ENCODE measurements around the gene KRTAP4-16.
"Not testable (repeated sequence)": the region's sequence is repeated elsewhere in the genome, so short reads cannot be mapped to it uniquely, and the experiment has no call there.

The KRTAP4-16 gene

DNA sequence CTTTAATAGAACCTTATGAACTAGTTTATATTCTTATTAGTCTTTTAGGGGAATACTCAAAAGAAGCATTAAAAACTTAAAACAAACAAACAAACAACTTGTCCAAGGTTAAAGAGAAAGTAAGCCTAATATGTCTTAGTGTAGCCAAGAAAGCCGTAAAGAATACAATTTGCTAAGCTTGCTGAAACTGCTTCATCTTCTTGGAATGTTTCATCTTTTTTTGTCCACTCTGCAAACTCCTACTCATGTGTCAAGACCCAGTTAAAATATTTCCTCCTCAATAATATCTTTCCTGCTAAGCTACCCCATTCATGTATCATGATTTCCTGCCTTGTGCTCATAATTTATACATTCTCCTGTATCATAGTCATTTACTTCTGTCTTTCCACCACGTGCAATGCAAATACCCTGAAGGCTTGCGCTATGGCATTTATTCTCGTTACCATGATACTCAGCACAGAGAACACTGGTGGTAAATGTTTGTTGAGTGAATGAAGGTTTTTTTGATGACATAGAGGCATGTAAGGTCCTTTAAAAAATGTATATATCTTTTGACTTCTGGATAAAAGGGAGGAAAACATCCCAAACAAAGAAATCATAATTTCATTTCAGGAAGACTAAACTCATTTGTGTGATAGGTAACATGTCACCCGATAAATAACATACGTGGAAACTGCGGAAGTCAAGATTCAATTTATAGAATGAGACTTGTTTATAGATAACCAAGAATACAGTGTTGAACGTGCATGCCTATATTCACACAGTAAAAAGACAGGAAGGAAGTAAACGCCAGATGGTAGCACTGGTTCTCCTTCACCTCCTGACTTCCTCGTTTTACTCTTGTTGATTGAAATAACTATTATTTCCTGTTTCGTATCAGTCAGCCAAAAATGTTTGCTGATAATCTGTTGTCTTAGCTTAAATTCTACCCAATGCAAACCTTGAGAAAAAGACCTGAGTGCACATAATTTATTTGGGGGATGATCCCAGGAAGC, 18.0 kb upstream of the KRTAP4-16 start:
- in situ Hi-C loops (cut with HindIII; ENCODE audit: low sequenced_read_pairs) = not testable (repeated sequence)

DNA sequence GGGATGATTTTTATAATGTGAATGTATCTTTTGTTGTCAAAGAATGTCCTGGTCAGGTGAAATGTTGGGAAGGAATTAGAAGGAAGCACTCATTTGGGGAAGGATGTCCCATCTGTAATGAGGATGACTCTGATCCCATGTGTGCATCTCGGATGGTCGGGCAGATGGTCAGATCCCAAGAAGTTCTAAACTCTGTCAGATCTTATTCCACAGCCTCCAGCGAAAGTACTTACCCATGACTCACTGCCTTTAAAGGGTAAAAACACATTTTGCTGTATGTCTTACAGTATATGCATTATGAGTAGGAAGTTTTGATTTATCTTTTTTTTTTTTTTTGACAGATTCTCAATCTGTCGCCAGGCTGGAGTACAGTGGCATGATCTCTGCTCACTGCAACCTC, 16.7 kb upstream of the KRTAP4-16 start:
- in situ Hi-C loops (cut with HindIII; ENCODE audit: low sequenced_read_pairs) = no loop called here

DNA sequence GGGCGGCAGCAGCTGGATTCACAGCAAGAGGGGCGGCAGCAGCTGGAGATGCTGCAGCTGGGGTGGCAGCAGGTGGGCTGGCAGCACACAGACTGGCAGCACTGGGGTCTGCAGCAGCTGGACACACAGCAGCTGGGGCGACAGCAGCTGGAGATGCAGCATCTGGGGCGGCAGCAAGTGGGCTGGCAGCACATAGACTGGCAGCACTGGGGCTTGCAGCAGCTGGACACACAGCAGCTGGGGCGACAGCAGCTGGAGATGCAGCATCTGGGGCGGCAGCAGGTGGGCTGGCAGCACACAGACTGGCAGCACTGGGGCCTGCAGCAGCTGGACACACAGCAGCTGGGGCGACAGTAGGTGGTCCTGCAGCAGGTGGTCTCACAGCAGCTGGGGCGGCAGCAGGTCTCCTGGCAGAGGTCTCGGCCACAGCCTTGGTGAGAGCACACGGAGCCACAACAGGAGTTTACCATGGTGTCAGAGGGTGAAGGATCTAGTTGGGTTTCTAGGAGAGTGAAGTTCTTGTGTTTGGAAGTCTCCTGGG, 15.9 kb upstream of the KRTAP4-16 start, which contains the start of gene KRTAP4-11:
Gene KRTAP4-11 (minus strand): TSS at position 528 of the 541 bp plus-strand sequence. CDS start 58 bp downstream, at position 470.
- in situ Hi-C loops (cut with HindIII; ENCODE audit: low sequenced_read_pairs) = not testable (repeated sequence)

DNA sequence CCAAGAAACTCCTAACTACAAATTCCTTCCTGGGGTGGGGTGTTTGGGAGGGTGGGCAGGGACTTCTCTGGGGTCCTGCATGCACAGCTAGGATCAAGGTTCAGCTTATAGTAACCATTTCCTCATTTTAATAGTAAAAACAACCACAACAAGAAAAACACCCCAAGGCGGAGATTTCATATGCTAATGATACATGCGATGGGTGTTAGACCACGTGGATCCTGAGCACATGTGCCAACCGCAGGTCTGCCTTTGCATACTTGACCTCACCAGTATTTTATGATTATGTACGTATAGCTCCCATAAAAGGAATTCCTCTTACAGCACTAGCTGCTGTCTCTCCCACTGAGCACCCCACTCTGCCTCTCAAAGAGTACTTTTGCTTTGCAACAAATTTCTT, 14.3 kb upstream of the KRTAP4-16 start:
- in situ Hi-C loops (cut with HindIII; ENCODE audit: low sequenced_read_pairs) = no loop called here

DNA sequence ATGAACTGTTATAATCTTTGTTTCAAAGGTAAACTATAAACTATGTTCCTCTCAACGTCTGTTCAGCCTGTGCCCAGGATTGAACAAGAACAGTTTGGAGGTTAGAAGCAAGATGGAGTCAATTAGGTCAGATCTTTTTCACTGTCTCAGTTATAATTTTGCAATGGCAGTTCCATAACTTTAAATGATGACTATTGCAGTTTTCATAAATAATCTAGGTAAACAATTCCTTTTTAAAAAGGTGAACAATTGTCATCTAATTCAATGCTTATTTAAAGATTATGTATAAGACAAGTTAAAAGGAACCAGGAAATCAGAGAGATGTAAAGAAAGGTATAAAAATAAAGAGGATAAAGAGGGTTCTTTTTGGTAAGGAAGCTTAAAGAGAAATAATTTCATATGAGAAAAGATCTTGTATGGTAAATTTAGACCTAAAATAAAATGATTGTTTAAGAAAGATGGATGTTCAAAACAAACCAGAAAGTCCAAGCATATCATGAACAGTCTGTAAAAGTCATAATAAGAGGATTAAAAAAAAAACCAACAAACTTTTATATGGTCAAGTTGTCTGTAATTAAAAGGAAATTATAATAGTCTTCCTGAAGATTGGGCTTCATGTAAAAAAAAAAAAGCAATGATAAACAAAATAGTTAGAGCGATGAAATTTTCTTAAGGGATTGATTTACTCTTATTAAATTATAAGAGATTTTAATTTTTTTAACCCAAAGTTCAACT, 9.3 kb upstream of the KRTAP4-16 start:
- in situ Hi-C loops (cut with HindIII; ENCODE audit: low sequenced_read_pairs) = no loop called here

DNA sequence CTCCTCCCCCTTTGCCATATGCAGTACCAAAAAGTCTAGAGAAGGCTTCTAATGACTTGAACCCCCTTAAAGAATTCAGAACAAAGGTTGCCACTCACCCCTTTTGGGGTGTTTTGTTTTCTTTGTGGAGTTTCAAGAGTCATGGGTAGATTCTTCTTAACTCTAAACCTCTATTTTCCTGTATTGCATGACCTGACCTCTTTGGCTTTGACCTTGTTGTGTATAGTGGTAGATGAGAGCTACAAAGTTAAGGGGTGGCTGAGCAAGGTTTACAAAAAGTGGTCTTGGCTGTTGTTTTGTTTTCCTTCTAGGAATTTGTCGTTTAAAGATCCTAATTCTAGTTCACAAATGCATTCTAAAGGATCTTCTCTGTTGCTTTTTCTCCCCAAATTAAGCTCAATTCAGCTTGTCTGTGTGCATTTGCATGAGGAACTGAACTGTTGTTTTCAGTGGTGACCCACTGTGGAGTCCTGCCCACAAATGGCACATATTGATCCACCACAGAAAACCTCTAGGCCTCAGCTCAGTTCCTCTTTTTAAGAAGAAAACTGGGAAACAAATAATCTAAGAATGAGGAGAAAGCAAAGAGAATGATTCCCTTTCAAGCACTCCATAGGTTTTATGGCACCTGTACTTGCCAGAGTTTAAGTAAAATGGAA, 6.8 kb upstream of the KRTAP4-16 start:
- in situ Hi-C loops (cut with HindIII; ENCODE audit: low sequenced_read_pairs) = not testable (repeated sequence)

DNA sequence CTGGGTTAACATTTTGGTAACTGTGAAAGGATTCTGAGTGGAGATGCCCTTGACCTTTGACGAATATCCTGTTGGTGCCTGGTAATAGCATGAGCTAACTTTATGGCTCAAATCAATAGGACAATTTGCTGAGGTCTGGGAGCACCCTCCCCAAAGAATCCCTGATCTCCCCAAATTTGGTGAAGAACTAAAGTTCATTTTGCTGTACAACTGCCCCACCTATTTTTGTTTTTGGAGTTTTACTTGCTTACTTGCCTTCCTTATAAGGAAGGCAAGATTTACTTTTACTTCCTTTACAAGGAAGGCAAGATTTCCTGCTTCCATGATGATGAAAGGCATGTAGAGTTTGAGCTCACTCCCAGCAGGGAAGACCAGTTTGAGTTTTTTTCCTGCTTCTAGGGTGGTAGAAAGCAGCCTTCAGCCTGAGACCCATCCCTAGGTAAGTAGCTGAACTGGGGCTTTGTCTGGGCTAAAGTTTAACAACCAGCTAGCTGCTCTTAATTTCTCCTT, 6.0 kb upstream of the KRTAP4-16 start:
- in situ Hi-C loops (cut with HindIII; ENCODE audit: low sequenced_read_pairs) = no loop called here

DNA sequence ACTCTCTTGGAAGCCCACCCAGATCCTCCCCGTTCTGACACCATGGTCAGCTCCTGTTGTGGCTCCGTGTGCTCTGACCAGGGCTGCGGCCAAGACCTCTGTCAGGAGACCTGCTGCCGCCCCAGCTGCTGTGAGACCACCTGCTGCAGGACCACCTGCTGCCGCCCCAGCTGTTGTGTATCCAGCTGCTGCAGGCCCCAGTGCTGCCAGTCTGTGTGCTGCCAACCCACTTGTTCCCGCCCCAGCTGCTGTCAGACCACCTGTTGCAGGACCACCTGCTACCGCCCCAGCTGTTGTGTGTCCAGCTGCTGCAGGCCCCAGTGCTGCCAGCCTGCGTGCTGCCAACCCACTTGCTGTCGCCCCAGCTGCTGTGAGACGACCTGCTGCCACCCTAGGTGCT, 3.3 kb upstream of the KRTAP4-16 start, which contains the start of gene KRTAP4-9:
Gene KRTAP4-9 (plus strand): TSS at position 43 of the 400 bp plus-strand sequence. CDS start 0 bp downstream, at position 43.
- in situ Hi-C loops (cut with HindIII; ENCODE audit: low sequenced_read_pairs) = not testable (repeated sequence)

DNA sequence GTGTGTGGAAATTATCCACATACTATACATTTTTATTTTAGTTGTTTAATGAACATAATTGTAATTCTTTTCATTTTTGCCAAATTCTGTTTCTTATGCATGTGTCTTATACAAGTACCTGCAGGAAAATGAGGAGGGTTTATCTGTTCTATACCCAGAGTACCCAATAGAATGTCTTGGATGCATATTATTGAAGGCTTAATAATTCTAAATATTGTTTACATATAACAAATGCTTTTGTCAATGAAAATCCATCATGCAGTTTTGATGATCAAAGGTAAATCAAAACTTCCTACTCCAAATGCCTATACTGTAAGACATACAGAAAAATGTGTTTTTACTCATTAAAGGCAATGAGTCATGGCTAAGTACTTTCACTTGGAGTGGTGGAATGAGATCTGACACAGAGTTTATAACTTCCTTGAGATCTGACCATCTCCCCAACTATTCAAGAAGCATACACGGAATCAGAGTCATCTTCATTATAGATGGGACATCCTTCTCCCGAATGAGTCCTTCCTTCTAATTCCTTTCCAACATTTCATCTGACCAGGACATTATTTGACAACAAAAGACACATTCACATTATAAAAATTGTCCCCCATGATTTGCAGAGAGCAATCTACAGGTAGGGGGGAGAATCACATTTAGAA, 2.5 kb upstream of the KRTAP4-16 start:
- in situ Hi-C loops (cut with HindIII; ENCODE audit: low sequenced_read_pairs) = not testable (repeated sequence)

DNA sequence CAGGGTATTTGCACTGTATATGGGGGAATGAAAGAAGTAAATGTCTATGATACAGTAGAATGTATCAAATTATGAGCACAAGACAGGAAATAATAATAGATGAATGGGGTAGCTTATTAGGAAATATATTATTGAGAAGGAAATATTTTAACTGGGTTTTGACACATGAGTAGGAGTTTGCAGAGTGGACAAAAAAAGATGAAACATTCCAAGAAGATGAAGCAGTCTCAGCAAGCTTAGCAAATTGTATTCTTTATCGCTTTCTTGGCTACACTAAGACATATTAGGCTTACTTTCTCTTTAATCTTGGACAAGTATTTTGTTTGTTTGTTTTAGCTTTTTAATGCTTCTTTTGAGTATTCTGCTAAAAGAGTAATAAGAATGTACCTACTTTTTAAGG, 1.9 kb upstream of the KRTAP4-16 start:
- in situ Hi-C loops (cut with HindIII; ENCODE audit: low sequenced_read_pairs) = no loop called here

DNA sequence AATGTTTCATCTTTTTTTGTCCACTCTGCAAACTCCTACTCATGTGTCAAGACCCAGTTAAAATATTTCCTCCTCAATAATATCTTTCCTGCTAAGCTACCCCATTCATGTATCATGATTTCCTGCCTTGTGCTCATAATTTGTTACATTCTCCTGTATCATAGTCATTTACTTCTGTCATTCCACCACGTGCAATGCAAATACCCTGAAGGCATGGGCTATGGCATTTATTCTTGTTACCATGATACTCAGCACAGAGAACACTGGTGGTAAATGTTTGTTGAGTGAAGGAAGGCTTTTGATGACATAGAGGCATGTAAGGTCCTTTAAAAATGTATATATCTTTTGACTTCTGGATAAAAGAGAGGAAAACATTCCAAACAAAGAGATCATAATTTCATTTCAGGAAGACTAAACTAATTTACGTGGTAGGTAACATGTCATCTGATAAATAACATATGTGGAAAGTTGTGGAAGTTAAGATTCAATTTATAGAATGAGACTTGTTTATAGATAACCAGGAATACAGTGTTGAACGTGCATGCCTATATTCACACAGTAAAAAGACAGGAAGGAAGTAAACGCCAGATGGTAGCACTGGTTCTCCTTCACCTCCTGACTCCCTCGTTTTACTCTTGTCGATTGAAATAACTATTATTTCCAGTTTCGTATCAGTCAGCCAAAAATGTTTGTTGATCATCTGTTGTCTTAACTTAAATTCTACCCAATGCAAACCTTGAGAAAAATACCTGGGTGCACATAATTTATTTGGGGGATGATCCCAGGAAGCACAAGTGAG, 2.1 kb downstream of the KRTAP4-16 start:
- in situ Hi-C loops (cut with HindIII; ENCODE audit: low sequenced_read_pairs) = not testable (repeated sequence)

DNA sequence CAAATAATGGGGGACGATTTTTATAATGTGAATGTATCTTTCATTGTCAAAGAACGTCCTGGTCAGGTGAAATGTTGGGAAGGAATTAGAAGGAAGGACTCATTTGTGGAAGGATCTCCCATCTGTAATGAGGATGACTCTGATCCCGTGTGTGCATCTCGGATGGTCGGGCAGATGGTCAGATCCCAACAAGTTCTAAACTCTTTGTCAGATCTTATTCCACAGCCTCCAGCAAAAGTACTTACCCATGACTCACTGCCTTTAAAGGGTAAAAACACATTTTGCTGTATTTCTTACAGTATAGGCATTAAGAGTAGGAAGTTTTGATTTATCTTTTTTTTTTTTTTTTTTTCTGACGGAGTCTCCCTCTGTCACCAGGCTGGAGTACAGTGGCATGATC, 3.5 kb downstream of the KRTAP4-16 start:
- in situ Hi-C loops (cut with HindIII; ENCODE audit: low sequenced_read_pairs) = no loop called here

DNA sequence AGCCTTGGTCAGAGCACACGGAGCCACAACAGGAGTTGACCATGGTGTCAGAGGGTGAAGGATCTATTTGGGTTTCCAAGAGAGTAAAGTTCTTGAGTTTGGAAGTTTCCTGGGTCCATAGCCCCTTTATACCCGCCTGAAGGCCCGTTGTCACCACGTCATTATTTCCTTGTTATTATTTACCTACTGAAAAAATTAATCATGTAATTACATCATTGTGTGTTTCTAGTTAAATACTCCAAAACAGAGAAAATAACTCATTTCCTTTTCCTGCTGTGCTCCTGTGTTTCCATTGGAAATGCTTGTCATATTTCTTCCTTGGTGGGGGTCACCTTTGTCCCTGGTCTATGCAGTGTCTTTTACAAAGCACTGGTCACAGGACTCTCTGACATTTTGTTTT, 4.0 kb downstream of the KRTAP4-16 start, which contains the start of gene KRTAP4-8:
Gene KRTAP4-8 (minus strand): TSS at position 101 of the 400 bp plus-strand sequence. CDS start 58 bp downstream, at position 43.
- in situ Hi-C loops (cut with HindIII; ENCODE audit: low sequenced_read_pairs) = no loop called here

DNA sequence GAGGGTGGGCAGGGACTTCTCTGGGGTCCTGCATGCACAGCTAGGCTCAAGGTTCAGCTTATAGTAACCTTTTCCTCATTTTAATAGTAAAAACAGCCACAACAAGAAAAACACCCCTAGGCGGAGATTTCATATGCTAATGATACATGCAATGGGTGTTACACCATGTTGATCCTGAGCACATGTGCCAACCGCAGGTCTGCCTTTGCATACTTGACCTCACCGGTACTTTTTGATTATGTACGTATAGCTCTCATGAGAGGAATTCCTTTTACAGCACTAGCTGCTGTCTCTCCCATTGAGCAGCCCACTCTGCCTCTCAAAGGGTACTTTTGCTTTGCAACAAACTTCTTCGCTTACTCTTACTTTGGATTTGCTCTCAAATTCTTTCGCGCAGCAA, 6.0 kb downstream of the KRTAP4-16 start:
- in situ Hi-C loops (cut with HindIII; ENCODE audit: low sequenced_read_pairs) = no loop called here

DNA sequence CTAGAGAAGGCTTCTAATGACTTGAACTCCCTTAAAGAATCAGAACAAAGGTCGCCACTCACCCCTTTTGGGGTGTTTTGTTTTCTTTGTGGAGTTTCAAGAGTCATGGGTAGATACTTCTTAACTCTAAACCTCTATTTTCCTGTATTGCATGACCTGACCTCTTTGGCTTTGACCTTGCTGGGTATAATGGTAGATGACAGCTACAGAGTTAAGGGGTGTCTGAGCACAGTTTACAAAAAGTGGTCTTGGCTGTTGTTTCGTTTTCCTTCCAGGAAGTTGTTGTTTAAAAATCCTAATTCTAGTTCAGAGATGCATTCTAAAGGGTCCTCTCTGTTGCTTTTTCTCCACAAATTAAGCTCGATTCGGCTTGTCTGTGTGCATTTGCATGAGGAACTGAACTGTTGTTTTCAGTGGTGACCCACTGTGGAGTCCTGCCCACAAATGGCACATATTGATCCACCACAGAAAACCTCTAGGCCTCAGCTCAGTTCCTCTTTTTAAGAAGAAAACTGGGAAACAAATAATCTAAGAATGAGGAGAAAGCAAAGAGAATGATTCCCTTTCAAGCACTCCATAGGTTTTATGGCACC, 13.2 kb downstream of the KRTAP4-16 start:
- in situ Hi-C loops (cut with HindIII; ENCODE audit: low sequenced_read_pairs) = not testable (repeated sequence)

DNA sequence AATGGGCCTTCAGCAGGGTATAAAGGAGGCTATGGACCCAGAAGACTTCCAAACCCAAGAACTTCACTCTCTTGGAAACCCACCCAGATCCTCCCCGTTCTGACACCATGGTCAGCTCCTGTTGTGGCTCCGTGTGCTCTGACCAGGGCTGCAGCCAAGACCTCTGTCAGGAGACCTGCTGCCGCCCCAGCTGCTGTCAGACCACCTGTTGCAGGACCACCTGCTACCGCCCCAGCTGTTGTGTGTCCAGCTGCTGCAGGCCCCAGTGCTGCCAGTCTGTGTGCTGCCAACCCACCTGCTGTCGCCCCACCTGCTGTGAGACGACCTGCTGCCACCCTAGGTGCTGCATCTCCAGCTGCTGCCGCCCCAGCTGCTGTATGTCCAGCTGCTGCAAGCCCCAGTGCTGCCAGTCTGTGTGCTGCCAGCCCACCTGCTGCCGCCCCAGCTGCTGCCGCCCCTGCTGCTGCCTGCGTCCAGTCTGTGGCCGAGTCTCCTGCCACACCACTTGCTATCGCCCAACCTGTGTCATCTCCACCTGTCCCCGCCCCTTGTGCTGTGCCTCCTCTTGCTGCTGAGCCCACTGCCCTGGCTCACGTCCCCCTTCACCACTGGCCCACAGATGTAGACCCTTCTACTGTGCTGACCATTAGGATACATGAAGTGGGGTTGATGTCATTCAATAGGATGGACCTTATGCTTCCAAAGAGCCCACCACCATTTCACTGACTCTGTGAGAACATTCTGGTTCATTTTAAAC, 17.7 kb downstream of the KRTAP4-16 start, which contains the start of gene KRTAP4-7:
Gene KRTAP4-7 (plus strand): TSS at position 51 of the 757 bp plus-strand sequence. CDS start 57 bp downstream, at position 108.
- in situ Hi-C loops (cut with HindIII; ENCODE audit: low sequenced_read_pairs) = not testable (repeated sequence)

DNA sequence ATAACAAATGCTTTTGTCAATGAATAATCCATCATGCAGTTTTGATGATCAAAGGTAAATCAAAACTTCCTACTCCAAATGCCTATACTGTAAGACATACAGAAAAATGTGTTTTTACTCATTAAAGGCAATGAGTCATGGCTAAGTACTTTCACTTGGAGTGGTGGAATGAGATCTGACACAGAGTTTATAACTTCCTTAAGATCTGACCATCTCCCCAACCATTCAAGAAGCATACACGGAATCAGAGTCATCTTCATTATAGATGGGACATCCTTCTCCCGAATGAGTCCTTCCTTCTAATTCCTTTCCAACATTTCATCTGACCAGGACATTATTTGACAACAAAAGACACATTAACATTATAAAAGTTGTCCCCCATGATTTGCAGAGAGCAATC, 18.6 kb downstream of the KRTAP4-16 start:
- in situ Hi-C loops (cut with HindIII; ENCODE audit: low sequenced_read_pairs) = not testable (repeated sequence)

DNA sequence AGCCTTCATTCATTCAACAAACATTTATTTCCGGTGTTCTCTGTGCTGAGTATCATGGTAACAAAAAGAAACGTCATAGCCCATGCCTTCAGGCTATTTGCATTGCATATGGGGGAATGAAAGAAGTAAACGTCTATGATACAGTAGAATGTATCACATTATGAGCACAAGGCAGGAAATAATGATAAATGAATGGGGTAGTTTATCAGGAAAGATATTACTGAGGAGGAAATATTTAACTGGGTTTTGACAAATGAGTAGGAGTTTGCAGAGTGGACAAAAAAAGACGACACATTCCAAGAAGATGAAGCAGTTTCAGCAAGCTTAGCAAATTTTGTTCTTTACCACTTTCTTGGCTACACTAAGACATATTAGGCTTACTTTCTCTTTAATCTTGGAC, 19.4 kb downstream of the KRTAP4-16 start:
- in situ Hi-C loops (cut with HindIII; ENCODE audit: low sequenced_read_pairs) = no loop called here
